ENCODE data around the gene VEPH1.

The VEPH1 gene

DNA sequence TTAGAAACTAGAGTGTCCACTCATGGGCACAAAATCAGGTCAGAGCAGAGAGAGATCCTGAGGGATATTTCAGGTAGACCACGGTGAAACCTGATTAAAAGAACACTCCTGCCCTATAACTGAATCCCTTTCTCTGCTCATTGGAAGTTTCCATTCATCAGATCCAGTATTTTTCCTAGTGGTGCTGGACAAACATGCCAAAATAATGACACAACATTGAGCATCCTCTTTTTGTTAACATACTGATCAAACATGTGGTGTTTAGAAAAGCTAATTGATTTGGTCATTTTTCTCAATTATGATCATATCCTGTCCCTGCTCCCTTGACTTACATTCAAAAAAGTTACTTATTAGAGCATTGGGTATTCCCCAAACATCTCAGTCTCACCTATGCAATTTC is 39.4 kb downstream of the VEPH1 start:
- DNase-seq (ENCODE audit: low read depth) = no peak
- no peak overlapping the region for H3K4me3 ChIP-seq (ENCODE audit: low read depth, low read length)
- in situ Hi-C loops (cut with HindIII; ENCODE audit: low sequenced_read_pairs) = no loop called here
- TF ChIP-seq, protein P1, sequence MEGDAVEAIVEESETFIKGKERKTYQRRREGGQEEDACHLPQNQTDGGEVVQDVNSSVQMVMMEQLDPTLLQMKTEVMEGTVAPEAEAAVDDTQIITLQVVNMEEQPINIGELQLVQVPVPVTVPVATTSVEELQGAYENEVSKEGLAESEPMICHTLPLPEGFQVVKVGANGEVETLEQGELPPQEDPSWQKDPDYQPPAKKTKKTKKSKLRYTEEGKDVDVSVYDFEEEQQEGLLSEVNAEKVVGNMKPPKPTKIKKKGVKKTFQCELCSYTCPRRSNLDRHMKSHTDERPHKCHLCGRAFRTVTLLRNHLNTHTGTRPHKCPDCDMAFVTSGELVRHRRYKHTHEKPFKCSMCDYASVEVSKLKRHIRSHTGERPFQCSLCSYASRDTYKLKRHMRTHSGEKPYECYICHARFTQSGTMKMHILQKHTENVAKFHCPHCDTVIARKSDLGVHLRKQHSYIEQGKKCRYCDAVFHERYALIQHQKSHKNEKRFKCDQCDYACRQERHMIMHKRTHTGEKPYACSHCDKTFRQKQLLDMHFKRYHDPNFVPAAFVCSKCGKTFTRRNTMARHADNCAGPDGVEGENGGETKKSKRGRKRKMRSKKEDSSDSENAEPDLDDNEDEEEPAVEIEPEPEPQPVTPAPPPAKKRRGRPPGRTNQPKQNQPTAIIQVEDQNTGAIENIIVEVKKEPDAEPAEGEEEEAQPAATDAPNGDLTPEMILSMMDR (IDR thresholded peaks at IDR 0.05; ENCODE audit: low read depth, low read length, missing control alignments) = no peak

DNA sequence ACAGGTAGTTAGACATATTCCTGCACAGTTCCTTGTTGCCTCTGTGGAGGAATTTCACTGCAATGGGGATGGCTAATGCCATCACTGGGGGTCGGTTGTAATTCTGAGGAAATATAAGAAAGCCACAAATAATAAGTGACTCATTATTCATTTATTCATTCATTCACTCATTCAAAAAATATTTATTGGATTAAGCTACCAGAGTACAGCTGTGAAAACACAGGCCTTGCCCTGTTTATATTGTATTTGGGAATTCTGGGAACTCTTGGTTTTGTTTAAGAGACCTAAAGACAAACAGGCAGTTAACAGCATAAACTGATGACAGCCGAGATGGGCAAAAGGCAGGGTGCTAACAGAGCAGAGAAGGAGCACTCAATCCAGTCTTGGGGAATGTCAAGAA is 43.0 kb downstream of the VEPH1 start:
- in situ Hi-C loops (cut with HindIII; ENCODE audit: low sequenced_read_pairs) = no loop called here
- TF ChIP-seq, protein P1 (IDR thresholded peaks at IDR 0.05; ENCODE audit: low read depth, low read length, missing control alignments) = no peak
- no peak for DNase-seq (ENCODE audit: low read depth)
- H3K4me3 ChIP-seq (ENCODE audit: low read depth, low read length) = no peak overlapping the region

DNA sequence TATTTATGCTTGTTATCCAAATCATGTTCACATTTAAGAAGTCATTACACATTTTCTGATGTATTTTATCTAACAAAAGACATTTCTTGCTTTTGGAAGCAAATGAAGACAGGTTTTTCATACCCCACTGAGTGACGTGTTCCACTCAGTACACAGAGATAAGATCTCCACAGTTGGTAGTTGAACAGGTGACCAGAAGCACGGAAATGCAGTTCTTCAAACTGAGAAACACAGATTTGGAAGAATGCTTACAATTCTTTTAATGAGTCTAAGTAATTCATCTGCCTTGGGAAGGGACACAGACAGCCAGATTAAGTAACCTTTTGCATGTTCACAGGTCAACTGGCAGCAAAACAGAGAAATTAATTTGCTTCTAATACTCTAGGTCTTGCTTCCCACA is 43.5 kb downstream of the VEPH1 start:
- in situ Hi-C loops (cut with HindIII; ENCODE audit: low sequenced_read_pairs) = no loop called here
- no peak overlapping the region for H3K4me3 ChIP-seq (ENCODE audit: low read depth, low read length)

DNA sequence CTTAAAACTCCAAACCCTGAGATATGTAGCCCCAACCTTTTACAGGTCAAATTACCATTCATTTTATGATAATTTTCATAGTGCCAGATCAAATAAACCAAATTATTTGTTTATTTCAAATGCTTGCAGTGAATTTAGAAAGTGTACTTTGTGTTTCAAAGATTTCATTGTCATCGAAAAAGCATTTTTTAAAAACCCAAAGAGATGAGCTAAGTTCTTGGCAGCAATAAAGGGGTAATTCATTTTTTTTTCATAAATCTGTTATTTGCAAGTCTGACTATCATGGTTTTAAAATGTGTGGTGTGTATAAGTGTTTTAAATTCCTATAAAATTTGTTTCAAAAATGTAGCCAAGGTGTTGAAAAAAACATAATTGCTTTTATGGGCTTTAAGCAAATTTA is 49.4 kb downstream of the VEPH1 start:
- in situ Hi-C loops (cut with HindIII; ENCODE audit: low sequenced_read_pairs) = no loop called here
- no peak for DNase-seq (ENCODE audit: low read depth)
- TF ChIP-seq, protein P1 (IDR thresholded peaks at IDR 0.05; ENCODE audit: low read depth, low read length, missing control alignments) = no peak
- no peak overlapping the region for H3K4me3 ChIP-seq (ENCODE audit: low read depth, low read length)

More for the DNA sequence above, 43.5 kb downstream of the VEPH1 start:
- TF ChIP-seq, protein P1 (IDR thresholded peaks at IDR 0.05; ENCODE audit: low read depth, low read length, missing control alignments) = no peak
- no peak for DNase-seq (ENCODE audit: low read depth)

DNA sequence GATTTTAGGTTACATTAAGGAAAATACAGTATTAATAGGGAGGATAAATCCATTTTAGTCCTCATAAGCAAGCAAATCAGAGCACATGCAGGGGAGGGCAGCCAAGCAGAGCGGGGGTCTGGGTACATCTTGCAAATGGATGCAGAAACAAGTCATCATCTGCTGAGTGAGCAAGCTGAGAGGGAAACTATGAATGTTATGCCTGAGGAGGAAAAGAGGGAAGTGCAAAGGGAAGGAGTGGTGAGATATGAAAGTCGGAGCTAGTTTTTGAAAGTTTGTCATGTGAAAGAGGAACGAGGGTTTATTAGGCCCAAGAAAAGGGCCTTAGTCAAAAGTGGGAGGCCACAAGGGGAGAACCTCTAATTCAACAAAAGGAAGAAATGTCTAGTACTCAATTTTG is 51.1 kb downstream of the VEPH1 start:
- in situ Hi-C loops (cut with HindIII; ENCODE audit: low sequenced_read_pairs) = no loop called here
- TF ChIP-seq, protein P1 (IDR thresholded peaks at IDR 0.05; ENCODE audit: low read depth, low read length, missing control alignments) = no peak
- no peak overlapping the region for H3K4me3 ChIP-seq (ENCODE audit: low read depth, low read length)
- DNase-seq (ENCODE audit: low read depth) = no peak

DNA sequence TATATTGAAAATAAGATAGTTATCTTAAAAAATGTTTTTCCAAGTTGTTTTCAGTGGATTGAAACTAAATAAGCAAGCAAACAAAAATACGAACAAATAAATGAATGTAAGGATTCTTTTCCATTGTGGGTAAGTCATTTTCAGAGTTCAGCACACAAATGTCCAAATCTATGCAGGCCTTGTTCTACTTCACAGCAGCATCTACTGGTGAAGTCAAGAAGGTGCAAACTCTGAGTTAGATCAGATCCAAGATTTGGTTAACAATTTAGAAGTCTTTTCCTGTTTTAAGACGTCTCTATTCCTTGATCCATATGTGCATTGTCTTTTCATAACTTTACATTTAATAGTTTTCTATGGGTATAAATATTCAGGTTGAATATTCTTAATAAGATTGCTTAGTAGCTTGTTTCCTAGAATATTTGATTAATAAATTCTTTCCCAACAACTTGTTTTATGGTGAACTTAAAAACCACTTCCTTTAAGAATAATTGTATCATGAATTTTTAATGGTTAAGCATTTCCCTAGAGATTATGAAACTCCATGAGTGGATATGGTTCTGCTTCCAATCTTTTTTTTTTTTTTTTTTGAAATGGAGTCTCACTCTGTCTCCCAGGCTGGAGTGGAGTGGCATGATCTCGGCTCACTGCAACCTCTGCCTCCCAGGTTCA is 56.1 kb downstream of the VEPH1 start:
- TF ChIP-seq, protein P1 (IDR thresholded peaks at IDR 0.05; ENCODE audit: low read depth, low read length, missing control alignments) = peak; percentile 93
- in situ Hi-C loops (cut with HindIII; ENCODE audit: low sequenced_read_pairs) = no loop called here
- DNase-seq (ENCODE audit: low read depth) = no peak
- no peak overlapping the region for H3K4me3 ChIP-seq (ENCODE audit: low read depth, low read length)
